GM12878 (cell line): Measurements from ENCODE around the gene TACR1. TPM values are rescaled to one million over a fixed set of nuclear protein-coding genes. Genes with fewer than 3 reads are reported as not detected.

ENCODE experiments used
- ATAC-seq: fragments of 200-7000 bp; cut with Tn5 transposase; 3 replicates; pipeline ENCODE4 v1.9.1; 2020; ENCODE audit warnings: mild to moderate bottlenecking, moderate library complexity
- BruUV-seq: library from RNA; stranded (reverse); fragments of 400-500 nt; replicated peaks from 2 replicates; lab custom pipeline; 2021; lab: Mats Ljungman, UMichigan
- CTCF ChIA-PET: fragments of 300-600 bp; sonication (Branson Sonifier 250); formaldehyde crosslinking; extraction: SDS; loops from one replicate; lab custom pipeline; 2021; ENCODE audit warnings: inconsistent platforms; lab: Yijun Ruan, JAX
- POLR2A ChIA-PET: fragments of 350-600 bp; formaldehyde crosslinking; extraction: SDS; loops from one replicate; lab custom pipeline; 2021; ENCODE audit warnings: inconsistent platforms; lab: Charles Lee
- RAD21 ChIA-PET: fragments of 300-600 bp; sonication (Branson Sonifier 250); formaldehyde crosslinking; loops from one replicate; lab custom pipeline; 2023; ENCODE audit warnings: antibody characterized with exemption; ENCODE audit not compliant: unreplicated experiment; lab: Charles Lee
- SMC1A ChIA-PET: fragments of 300-600 bp; sonication (Branson Sonifier 250); formaldehyde crosslinking; loops from one replicate; lab custom pipeline; 2023; ENCODE audit not compliant: unreplicated experiment, uncharacterized antibody; lab: Charles Lee
- DNase-seq: peaks from one replicate; pipeline ENCODE4 v3.0.0-alpha.2; 2011; ENCODE audit warnings: low read depth, low spot score
- FAIRE-seq: peaks from 3 replicates; lab custom pipeline; 2011; peaks lifted over from hg19 to GRCh38; lab: Jason Lieb, UNC
- H2AFZ ChIP-seq: 2 replicates; pipeline ENCODE4 v1.6.0; 2011; ENCODE audit warnings: low read depth, low read length, control low read depth; ENCODE audit not compliant: control insufficient read depth
- H3K27ac ChIP-seq: 2 replicates; pipeline ENCODE4 v1.5.1; 2011; ENCODE audit warnings: control low read depth; ENCODE audit not compliant: control insufficient read depth, insufficient read depth
- H3K27me3 ChIP-seq, 2 experiments: replicated peaks in 1 of 2; 2 replicates each; pipeline versions ENCODE4 v1.6.0 to v1.6.1; 2011; ENCODE audit warnings: low read length in 1 of 2; ENCODE audit not compliant: control insufficient read depth in 2 of 2, insufficient read depth in 2 of 2
- H3K36me3 ChIP-seq, 2 experiments: 2 replicates each; pipeline ENCODE4 v1.5.1; 2011; ENCODE audit warnings: low read length in 1 of 2; ENCODE audit not compliant: control insufficient read depth in 2 of 2, insufficient read depth in 2 of 2
- H3K4me1 ChIP-seq: 2 replicates; pipeline ENCODE4 v1.6.1; 2011; ENCODE audit warnings: mild to moderate bottlenecking, low read length, moderate library complexity, mixed read lengths; ENCODE audit not compliant: control insufficient read depth, insufficient read depth
- H3K4me2 ChIP-seq: 2 replicates; pipeline ENCODE4 v1.6.0; 2011; ENCODE audit warnings: control low read depth; ENCODE audit not compliant: control insufficient read depth, insufficient read depth
- H3K4me3 ChIP-seq: fragments of 200-600 bp; sonication (generic); 2 replicates; pipeline ENCODE4 v1.5.1; 2016
- H3K79me2 ChIP-seq: 2 replicates; pipeline ENCODE4 v1.6.0; 2011; ENCODE audit warnings: low read length; ENCODE audit not compliant: control insufficient read depth, insufficient read depth
- H3K9ac ChIP-seq: 2 replicates; pipeline ENCODE4 v1.8.0; 2011; ENCODE audit warnings: low read length, control low read depth, mixed read lengths; ENCODE audit not compliant: control insufficient read depth, insufficient read depth
- H3K9me3 ChIP-seq: replicated peaks from 3 replicates; pipeline ENCODE4 v1.5.1; 2011; ENCODE audit warnings: mild to moderate bottlenecking, low read length; ENCODE audit not compliant: control insufficient read depth, insufficient read depth
- H4K20me1 ChIP-seq: 2 replicates; pipeline ENCODE4 v1.6.0; 2011; ENCODE audit not compliant: control insufficient read depth, insufficient read depth
- BCLAF1 ChIP-seq: fragments of 450-650 bp; IDR thresholded peaks from 2 replicates; pipeline ENCODE4 v1.6.1; 2017; ENCODE audit warnings: antibody characterized with exemption, mild to moderate bottlenecking, moderate library complexity
- BRCA1 ChIP-seq: IDR thresholded peaks from 2 replicates; pipeline ENCODE4 v1.6.1; 2011; ENCODE audit warnings: low read depth, low read length, improper control_type of control experiment
- CBFB ChIP-seq: IDR thresholded peaks from 2 replicates; pipeline ENCODE4 v1.6.1; 2016; ENCODE audit warnings: antibody characterized with exemption, low read depth
- CREM ChIP-seq: IDR thresholded peaks from 2 replicates; pipeline ENCODE4 v1.6.1; 2014; ENCODE audit warnings: antibody characterized with exemption, low read depth
- GABPA ChIP-seq: IDR thresholded peaks from 2 replicates; pipeline ENCODE4 v1.6.1; 2014; ENCODE audit warnings: antibody characterized with exemption, low read depth, mild to moderate bottlenecking, inconsistent platforms
- GATAD2B ChIP-seq: fragments of 450-650 bp; conservative IDR thresholded peaks from 2 replicates; pipeline ENCODE4 v1.6.1; 2017; ENCODE audit warnings: low read depth, mild to moderate bottlenecking, moderate library complexity
- IRF5 ChIP-seq: fragments of 450-650 bp; IDR thresholded peaks from 2 replicates; pipeline ENCODE4 v1.6.1; 2017; ENCODE audit warnings: borderline replicate concordance
- KDM1A ChIP-seq: fragments of 200-600 bp; sonication (generic); IDR thresholded peaks from 2 replicates; pipeline ENCODE4 v1.6.1; 2016; ENCODE audit warnings: borderline replicate concordance
- MEF2B ChIP-seq: fragments of 450-650 bp; IDR thresholded peaks from 2 replicates; pipeline ENCODE4 v1.6.1; 2018; ENCODE audit warnings: mild to moderate bottlenecking, moderate library complexity; ENCODE audit not compliant: partially characterized antibody, poor library complexity, severe bottlenecking
- MYC ChIP-seq: IDR thresholded peaks from 2 replicates; pipeline ENCODE4 v1.6.1; 2011; ENCODE audit warnings: mild to moderate bottlenecking, low read length, moderate library complexity, inconsistent platforms; ENCODE audit not compliant: insufficient read depth, insufficient replicate concordance, insufficient read length, severe bottlenecking
- NFYA ChIP-seq: IDR thresholded peaks from 2 replicates; pipeline ENCODE4 v1.6.1; 2011; ENCODE audit warnings: low read depth, mild to moderate bottlenecking, low read length, improper control_type of control experiment, borderline replicate concordance
- PKNOX1 ChIP-seq: fragments of 450-650 bp; IDR thresholded peaks from 2 replicates; pipeline ENCODE4 v1.6.1; 2016; ENCODE audit warnings: mild to moderate bottlenecking
- POLR2AphosphoS2 ChIP-seq: IDR thresholded peaks from 2 replicates; pipeline ENCODE4 v1.6.1; 2011; ENCODE audit warnings: low read depth, mild to moderate bottlenecking, low read length, improper control_type of control experiment, moderate library complexity
- RELA ChIP-seq: fragments of 450-650 bp; IDR thresholded peaks from 2 replicates; pipeline ENCODE4 v1.8.0; 2014; ENCODE audit warnings: borderline replicate concordance; ENCODE audit not compliant: partially characterized antibody
- SUZ12 ChIP-seq: fragments of 200-600 bp; sonication (generic); IDR thresholded peaks from one replicate; pipeline ENCODE4 v1.6.1; 2018; ENCODE audit warnings: antibody characterized with exemption, mild to moderate bottlenecking; ENCODE audit not compliant: unreplicated experiment
- TAF1 ChIP-seq: IDR thresholded peaks from 2 replicates; pipeline ENCODE4 v1.6.1; 2011; ENCODE audit warnings: mild to moderate bottlenecking, low read depth, low read length, borderline replicate concordance
- YY1 ChIP-seq: IDR thresholded peaks from 2 replicates; pipeline ENCODE4 v1.6.1; 2011; ENCODE audit warnings: low read depth, mild to moderate bottlenecking, low read length
- ZNF207 ChIP-seq: fragments of 450-650 bp; IDR thresholded peaks from 2 replicates; pipeline ENCODE4 v1.6.1; 2014; ENCODE audit warnings: antibody characterized with exemption, mild to moderate bottlenecking, borderline replicate concordance
- WGBS: methylation state at CpG from one replicate; pipeline ENCODE4 v1.1.6; 2016; ENCODE audit warnings: low lambda C conversion rate; ENCODE audit not compliant: insufficient replicate concordance, insufficient coverage; ENCODE audit errors: missing lambda C conversion rate; 5-methylcytosine and 5-hydroxymethylcytosine counted together
- in situ Hi-C: fragments of 300-500 bp; cut with MboI; formaldehyde crosslinking; loops from 9 replicates; pipeline ENCODE4 v1.14.3; 2018; ENCODE audit warnings: mixed read lengths
- intact Hi-C: fragments of 100-400 bp; cut with micrococcal nuclease; formaldehyde crosslinking; loops from one replicate; pipeline ENCODE4 v1.14.2; 2022; ENCODE audit not compliant: unreplicated experiment
- polyA plus RNA-seq, 11 experiments: library from polyadenylated mRNA; depleted of rRNA in 4 of 11; unstranded in 6 of 11; stranded (reverse) in 5 of 11; fragments of >200 nt; fragmentation: Nextera tagmentation in 4 of 11; fragmentation: Illumina TruSeq in 1 of 11; extraction: Ambion mirVana in 4 of 11; extraction: Trizol in 1 of 11; gene quantifications; 1 replicate in 1 of 11; 2 replicates in 10 of 11; pipeline versions ENCODE4 v1.2.1 to v1.2.3, GENCODE V29; 2011 to 2016; ENCODE audit warnings: inconsistent platforms in 2 of 11, missing spikeins in 2 of 11, low read depth in 1 of 11
- total RNA-seq, 4 experiments: library from RNA; depleted of rRNA in 3 of 4; stranded (reverse); fragments of >200 nt in 3 of 4; fragmentation: Illumina TruSeq in 1 of 4; extraction: Trizol in 1 of 4; gene quantifications; 2 replicates each; pipeline versions ENCODE4 v1.2.1 to v1.2.3, GENCODE V29; 2013 to 2021

TACR1 gene
- total and polyA plus RNA-seq, 10 of the 15 experiments (the other 5 are each of a cell fraction or from before 2014, with no cell fraction given): 0.04 to 1.4 (median 0.15) TPM

- CTCF ChIA-PET: interaction anchor here (1.0 to 1.2 kb wide), 2 partner anchors 23 to 343 kb away, joined by 3 to 4 read pairs; no protein-coding TSS in a partner anchor
- POLR2A ChIA-PET: no interaction called here
- H3K4me3 ChIP-seq: no peak overlapping the region
- H3K4me1 ChIP-seq: no peaks in the 10 kb centered on the region
- no peak overlapping the region for H3K27ac ChIP-seq
- intact Hi-C loops (no loop called here), in situ Hi-C loops (no loop called here)
- no peak overlapping the region for H3K4me2 ChIP-seq
- BruUV-seq: no TSS peak
- H3K9me3 ChIP-seq: no peaks in the 10 kb centered on the region
- DNase-seq (no peak), ATAC-seq (no peak), FAIRE-seq (no peak)
- H4K20me1 ChIP-seq: no peaks in the 10 kb centered on the region; the same call in 1 of the 2 replicates
- no peak overlapping the region for H2AFZ ChIP-seq
- H3K27me3 ChIP-seq: no peaks in the 10 kb centered on the region
- RAD21 ChIA-PET: interaction anchor here (0.7 kb wide), 1 partner anchor 312 kb away, joined by 3 read pairs; no protein-coding TSS in a partner anchor
- SMC1A ChIA-PET: no interaction called here
- 23% methylated on average over 6 of the region's 6 CpGs for WGBS
- no peaks in the 10 kb centered on the region for H3K36me3 ChIP-seq
- H3K9ac ChIP-seq: no peak overlapping the region
- no peak for TF ChIP-seq MYC
- TF ChIP-seq CBFB: no peak
- TF ChIP-seq PKNOX1: no peak
- no peak for TF ChIP-seq IRF5
- TF ChIP-seq TAF1: no peak
- TF ChIP-seq NFYA: no peak
- TF ChIP-seq BCLAF1: no peak
- TF ChIP-seq SUZ12: no peak
- no peak for TF ChIP-seq GATAD2B
- no peak for TF ChIP-seq MEF2B
- no peak for TF ChIP-seq RELA
- no peak for TF ChIP-seq GABPA
- TF ChIP-seq CREM: no peak
- no peak for TF ChIP-seq BRCA1
- TF ChIP-seq YY1: no peak
- TF ChIP-seq POLR2AphosphoS2: no peak
- no peak for TF ChIP-seq KDM1A
- TF ChIP-seq ZNF207: no peak
- H3K79me2 ChIP-seq: no peaks in the 10 kb centered on the region
These were observed 75.4 kb downstream of the TACR1 start for GRCh38 chr2:75123876-75124275.
